Superior temporal gyrus (tissue), 1 donor: Measurements from ENCODE around the gene CYP2A6.

Experiments
- DNase-seq: peaks from one replicate; pipeline ENCODE4 v3.0.0-alpha.2; 2016; ENCODE audit errors: extremely low spot score

The CYP2A6 gene

DNA sequence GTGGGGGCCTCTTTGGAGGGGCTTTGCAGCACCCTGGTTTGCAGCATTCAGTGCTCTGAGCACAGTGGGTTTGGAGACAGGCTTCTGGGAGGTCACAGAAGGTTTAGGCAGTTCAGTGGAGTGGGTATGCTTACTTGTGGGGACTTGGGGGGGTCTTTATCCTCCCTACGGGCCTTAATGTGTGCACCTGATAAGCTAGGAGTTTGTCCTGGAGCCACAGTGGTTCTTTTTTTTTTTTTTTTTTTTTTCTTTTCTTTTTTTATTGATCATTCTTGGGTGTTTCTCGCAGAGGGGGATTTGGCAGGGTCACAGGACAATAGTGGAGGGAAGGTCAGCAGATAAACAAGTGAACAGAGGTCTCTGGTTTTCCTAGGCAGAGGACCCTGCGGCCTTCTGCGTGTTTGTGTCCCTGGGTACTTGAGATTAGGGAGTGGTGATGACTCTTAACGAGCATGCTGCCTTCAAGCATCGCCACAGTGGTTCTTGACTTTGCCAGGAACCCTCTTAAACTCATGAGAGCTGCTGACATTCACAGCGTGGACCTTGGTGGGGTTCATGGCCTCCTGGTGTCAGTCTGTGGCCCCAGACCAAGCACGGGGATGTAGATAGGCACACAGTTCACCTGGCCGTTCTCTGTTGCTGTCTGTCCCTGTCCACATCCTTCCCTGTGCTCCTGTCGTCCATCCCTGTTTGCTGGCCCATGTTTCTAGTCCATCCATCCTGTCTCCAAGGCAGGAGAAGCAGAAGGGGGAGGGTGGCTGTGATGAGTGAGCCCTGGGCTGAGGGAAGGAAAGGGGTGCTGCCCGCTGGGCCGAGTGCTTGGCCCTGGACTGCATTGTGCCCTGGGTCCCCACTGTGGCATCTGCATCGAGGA, 48.6 kb downstream of the CYP2A6 start:
- no peak for DNase-seq

DNA sequence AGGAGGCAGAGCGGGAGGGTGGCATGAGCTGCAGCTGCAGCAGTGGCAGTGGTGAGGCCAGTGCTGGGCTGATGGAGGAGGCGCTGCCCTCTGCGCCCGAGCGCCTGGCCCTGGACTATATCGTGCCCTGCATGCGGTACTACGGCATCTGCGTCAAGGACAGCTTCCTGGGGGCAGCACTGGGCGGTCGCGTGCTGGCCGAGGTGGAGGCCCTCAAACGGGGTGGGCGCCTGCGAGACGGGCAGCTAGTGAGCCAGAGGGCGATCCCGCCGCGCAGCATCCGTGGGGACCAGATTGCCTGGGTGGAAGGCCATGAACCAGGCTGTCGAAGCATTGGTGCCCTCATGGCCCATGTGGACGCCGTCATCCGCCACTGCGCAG, 49.3 kb downstream of the CYP2A6 start:
- DNase-seq = no peak

DNA sequence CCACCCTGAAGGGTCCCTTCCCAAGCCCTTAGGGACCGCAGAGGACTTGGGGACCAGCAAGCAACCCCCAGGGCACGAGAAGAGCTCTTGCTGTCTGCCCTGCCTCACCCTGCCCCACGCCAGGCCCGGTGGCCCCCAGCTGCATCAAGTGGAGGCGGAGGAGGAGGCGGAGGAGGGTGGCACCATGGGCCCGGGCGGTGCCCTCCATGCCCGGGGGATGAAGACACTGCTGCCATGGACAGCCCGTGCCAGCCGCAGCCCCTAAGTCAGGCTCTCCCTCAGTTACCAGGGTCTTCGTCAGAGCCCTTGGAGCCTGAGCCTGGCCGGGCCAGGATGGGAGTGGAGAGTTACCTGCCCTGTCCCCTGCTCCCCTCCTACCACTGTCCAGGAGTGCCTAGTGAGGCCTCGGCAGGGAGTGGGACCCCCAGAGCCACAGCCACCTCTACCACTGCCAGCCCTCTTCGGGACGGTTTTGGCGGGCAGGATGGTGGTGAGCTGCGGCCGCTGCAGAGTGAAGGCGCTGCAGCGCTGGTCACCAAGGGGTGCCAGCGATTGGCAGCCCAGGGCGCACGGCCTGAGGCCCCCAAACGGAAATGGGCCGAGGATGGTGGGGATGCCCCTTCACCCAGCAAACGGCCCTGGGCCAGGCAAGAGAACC, 49.8 kb downstream of the CYP2A6 start:
- no peak for DNase-seq

DNA sequence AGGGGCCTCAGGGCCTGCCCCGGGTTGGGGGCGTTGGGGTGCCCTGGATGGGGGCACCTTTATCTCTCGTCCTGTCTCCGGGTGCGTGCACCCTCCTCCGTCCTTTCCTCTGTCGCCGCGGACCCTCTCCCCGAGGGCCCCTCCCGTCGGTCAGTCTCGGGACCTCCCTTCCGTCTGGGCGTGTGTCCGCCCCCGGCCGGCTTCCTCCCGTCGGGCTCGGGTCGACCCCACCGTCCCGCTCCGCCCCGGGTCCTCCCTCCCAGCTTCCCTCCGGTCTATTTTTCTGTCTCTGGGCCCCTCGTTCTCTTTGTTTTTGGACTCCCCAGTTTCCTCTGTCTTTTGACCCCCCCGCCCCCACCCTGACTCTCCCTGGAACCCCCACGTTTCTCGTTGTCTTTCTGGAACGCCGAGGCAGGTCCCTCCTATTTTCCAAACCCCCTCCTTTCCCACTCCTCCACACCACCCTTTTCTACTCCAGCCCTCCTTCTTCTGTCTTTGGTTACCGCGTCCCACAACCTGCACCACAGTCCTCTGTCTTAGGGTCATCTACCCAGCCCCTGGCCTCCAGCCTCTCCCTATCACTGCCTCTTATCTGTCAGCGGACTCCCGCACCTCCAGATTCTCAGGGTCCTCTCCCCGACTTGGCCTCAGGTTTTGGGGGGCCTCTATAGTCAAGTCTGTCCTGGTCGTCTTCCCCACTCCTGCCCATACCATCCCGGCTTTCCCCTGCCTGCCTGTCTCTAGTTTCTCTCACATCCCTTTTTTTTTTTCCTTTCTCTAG, 50.5 kb downstream of the CYP2A6 start:
- DNase-seq = peak; percentile 15

DNA sequence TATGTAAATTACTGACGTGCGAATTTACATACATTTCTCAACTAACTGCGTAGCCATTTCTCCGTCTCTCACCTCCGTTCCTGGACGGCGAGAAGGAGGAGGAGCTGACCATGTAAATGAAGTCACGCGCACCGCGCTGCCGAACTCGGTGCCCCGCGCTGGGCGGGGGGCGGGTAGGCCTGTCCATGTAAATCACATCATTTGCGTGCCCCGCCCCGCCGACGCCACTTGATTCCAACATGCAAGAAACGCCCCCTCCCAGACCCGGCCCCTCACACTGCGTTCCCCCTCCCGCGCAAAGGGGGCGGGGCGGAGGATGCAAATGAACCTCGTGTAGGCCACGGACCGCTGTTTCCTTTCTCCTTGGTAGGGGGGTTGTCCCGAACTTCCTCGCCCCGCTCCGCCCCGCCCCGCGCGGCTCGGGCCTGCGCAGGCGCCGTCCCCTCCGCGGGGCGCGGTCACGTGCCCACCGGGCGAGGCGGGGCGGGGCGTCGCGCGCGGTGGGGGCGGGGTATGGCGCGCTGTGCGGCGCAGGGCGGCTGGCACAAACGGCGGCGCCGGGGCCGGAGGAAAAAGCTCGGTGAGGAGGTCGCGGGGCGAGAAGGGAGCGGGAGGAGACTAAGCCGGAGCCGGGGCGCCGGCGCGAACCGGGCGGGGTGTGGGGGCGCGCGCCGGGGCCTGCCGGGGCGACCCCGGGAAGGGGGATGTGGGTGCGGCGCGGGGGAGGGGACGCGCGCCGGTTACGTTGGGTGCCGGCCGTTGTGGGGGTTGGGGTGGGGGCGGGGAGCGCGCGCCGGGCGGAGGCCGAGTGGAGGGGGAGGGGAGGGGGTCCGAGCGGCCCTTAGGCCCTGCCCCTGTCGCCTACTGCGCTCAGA, 51.3 kb downstream of the CYP2A6 start, which contains the start of gene EGLN2:
Gene EGLN2, plus strand, starts transcription at position 509 of the 875 bp plus-strand sequence. CDS start 1,382 bp downstream, outside the sequence.
- DNase-seq = peak; percentile 99

DNA sequence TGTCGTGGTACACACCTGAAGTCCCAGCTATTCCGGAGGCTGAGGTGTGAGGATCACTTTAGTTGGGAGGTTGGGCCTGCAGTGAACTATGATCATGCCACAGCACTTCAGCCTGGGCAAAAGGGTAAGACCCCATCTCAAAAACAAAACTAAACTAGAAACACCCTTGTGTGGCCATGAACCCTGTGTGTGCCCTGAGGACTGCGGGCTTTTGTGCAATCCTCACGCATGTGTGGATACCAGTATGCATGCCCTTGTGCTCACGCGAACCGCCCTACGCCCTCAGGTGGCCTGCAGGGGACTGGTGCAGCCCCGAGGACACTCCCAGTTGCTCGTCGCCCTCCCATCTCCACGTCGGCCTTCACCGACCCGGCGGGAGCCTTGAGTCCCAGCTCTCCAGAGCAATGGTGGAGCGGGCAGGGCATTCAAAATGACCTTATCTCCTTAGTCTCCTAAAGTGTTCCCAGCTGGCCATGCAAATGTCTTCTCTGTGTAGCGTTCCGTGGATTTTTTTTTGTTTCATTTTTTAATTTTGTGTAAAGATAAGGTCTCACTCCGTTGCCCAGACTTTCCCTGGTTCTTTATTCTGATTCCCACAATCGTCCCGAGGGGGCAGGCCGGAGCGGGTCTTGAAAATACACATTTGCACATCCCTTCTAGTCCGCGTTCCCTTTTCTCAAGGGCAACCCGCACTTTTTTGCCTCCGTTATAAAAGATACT, 52.1 kb downstream of the CYP2A6 start:
- DNase-seq = peak; percentile 10

DNA sequence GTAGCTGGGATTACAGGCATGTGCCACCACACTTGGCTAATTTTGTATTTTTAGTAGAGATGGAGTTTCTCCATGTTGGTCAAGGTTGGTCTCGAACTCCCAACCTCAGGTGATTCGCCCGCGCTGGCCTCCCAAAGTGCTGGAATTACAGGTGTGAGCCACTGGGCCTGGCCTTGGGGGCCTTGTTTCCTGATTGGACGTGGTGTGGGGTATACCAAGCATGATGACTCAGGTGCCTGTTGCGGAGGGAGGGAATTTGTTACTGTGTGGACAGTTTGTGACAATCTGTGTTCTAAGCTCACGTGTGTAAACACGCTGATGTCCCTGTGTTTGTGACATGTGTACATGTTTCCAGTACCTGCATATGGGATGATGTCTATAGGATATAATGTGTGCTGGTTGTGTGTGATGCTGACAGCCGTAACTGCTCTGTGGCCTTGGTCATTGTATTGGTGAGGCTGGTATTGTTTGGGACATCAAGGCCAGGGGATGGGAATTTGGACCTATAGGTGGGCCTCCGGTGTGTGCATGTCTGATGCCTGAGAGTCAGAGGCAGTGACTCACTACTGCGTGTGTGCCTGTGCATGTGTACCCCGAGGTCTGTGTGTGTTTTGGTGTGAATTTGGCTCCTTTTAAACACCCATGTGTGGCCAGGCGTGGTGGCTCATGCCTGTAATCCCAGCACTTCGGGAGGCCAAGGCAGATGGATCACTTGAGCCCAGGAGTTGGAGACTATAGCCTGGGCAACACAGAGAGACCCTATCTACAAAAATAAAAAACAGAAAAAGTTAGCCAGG, 52.9 kb downstream of the CYP2A6 start:
- no peak for DNase-seq
